Neutrophil (primary cell): ENCODE measurements around the gene CNKSR2.

Source experiments
- H3K27ac ChIP-seq: fragments of 200-600 bp; sonication (generic); 2 replicates; pipeline ENCODE4 v1.5.1; 2016; ENCODE audit warnings: mild to moderate bottlenecking, moderate library complexity
- H3K27me3 ChIP-seq: fragments of 200-600 bp; sonication (generic); 2 replicates; pipeline ENCODE4 v1.6.0; 2016; ENCODE audit warnings: mild to moderate bottlenecking
- H3K36me3 ChIP-seq: fragments of 200-600 bp; sonication (generic); 2 replicates; pipeline ENCODE4 v1.5.1; 2017
- H3K4me1 ChIP-seq, 2 experiments: fragments of 200-600 bp in 1 of 2; sonication (generic) in 1 of 2; 1 replicate in 1 of 2; 2 replicates in 1 of 2; pipeline versions ENCODE4 v1.5.1 to v1.6.1; 2013 to 2016; ENCODE audit warnings: low read depth in 1 of 2, low read length in 1 of 2, mild to moderate bottlenecking in 1 of 2, moderate library complexity in 1 of 2; ENCODE audit not compliant: control insufficient read depth in 1 of 2, insufficient read depth in 1 of 2
- H3K4me3 ChIP-seq, 2 experiments: fragments of 200-600 bp in 1 of 2; sonication (generic) in 1 of 2; 1 replicate in 1 of 2; 2 replicates in 1 of 2; pipeline ENCODE4 v1.5.1; 2013 to 2016; ENCODE audit warnings: low read depth in 1 of 2, low read length in 1 of 2, mild to moderate bottlenecking in 1 of 2, moderate library complexity in 1 of 2
- H3K9me3 ChIP-seq: fragments of 200-600 bp; sonication (generic); 2 replicates; pipeline ENCODE4 v1.5.1; 2016
- CTCF ChIP-seq: fragments of 200-600 bp; sonication (generic); IDR thresholded peaks from 2 replicates; pipeline ENCODE4 v1.5.1; 2016; ENCODE audit warnings: antibody characterized with exemption

The CNKSR2 gene

GRCh38 chrX:21400408-21401121 is 26.3 kb downstream of the CNKSR2 start:
- Histone ChIP-seq H3K27ac (no peak overlapping the region), H3K4me3 (no peak overlapping the region), H3K27me3 (no peaks in the 10 kb centered on the region), H3K4me1 (no peaks in the 10 kb centered on the region), H3K9me3 (no peaks in the 10 kb centered on the region), H3K36me3 (no peaks in the 10 kb centered on the region)
- TF ChIP-seq CTCF, result no peak

GRCh38 chrX:21408307-21408706 is 34.1 kb downstream of the CNKSR2 start:
- no peaks in the 10 kb centered on the region for H3K36me3 ChIP-seq
- H3K4me3 ChIP-seq, result no peak overlapping the region
- no peaks in the 10 kb centered on the region for H3K9me3 ChIP-seq
- H3K27me3 ChIP-seq, result no peaks in the 10 kb centered on the region
- H3K4me1 ChIP-seq, result no peaks in the 10 kb centered on the region
- no peak overlapping the region for H3K27ac ChIP-seq
- TF ChIP-seq CTCF, result no peak

- no peaks in the 10 kb centered on the region for H3K27me3 ChIP-seq
- H3K27ac ChIP-seq, result no peak overlapping the region
- no peaks in the 10 kb centered on the region for H3K4me1 ChIP-seq
- no peak for TF ChIP-seq CTCF
- no peaks in the 10 kb centered on the region for H3K9me3 ChIP-seq
- no peaks in the 10 kb centered on the region for H3K36me3 ChIP-seq
- H3K4me3 ChIP-seq, result no peak overlapping the region
Measured at GRCh38 chrX:21408788-21409187, 34.6 kb downstream of the CNKSR2 start.

GRCh38 chrX:21412029-21412428 is 37.8 kb downstream of the CNKSR2 start:
- H3K27me3 ChIP-seq, result no peaks in the 10 kb centered on the region
- no peaks in the 10 kb centered on the region for H3K9me3 ChIP-seq
- no peaks in the 10 kb centered on the region for H3K36me3 ChIP-seq
- no peak for TF ChIP-seq CTCF
- no peak overlapping the region for H3K4me3 ChIP-seq
- H3K27ac ChIP-seq, result no peak overlapping the region
- H3K4me1 ChIP-seq, result no peaks in the 10 kb centered on the region

- Histone ChIP-seq H3K9me3 (no peaks in the 10 kb centered on the region), H3K27me3 (no peaks in the 10 kb centered on the region), H3K4me1 (no peaks in the 10 kb centered on the region), H3K27ac (no peak overlapping the region), H3K36me3 (no peaks in the 10 kb centered on the region), H3K4me3 (no peak overlapping the region)
- TF ChIP-seq CTCF, result no peak
Measured at GRCh38 chrX:21412883-21413282, 38.7 kb downstream of the CNKSR2 start.
